Esophagus muscularis mucosa (tissue), 4 donors: ENCODE measurements around the gene ABHD8. TPM values are rescaled to one million over a fixed set of nuclear protein-coding genes. Genes with fewer than 3 reads are reported as not detected.

ENCODE experiments used
- DNase-seq: peaks from one replicate; pipeline ENCODE4 v3.0.0-alpha.2; 2017; ENCODE audit errors: extremely low spot score
- H3K27ac ChIP-seq, 4 donors: fragments of 200-600 bp; sonication (generic); replicated peaks in 1 of 4; 1 replicate in 3 of 4; 2 replicates in 1 of 4; pipeline ENCODE4 v1.5.1; 2016 to 2019; ENCODE audit warnings: mild to moderate bottlenecking in 1 of 4
- H3K27me3 ChIP-seq, 4 donors: fragments of 200-600 bp; sonication (generic); one replicate each; pipeline versions ENCODE4 v1.5.1 to v1.6.0; 2016 to 2019
- H3K36me3 ChIP-seq, 4 donors: fragments of 200-600 bp; sonication (generic); one replicate each; pipeline ENCODE4 v1.5.1; 2016 to 2019
- H3K4me1 ChIP-seq, 4 donors: fragments of 200-600 bp; sonication (generic); one replicate each; pipeline ENCODE4 v1.5.1; 2016 to 2019
- H3K4me3 ChIP-seq, 4 donors: fragments of 200-600 bp; sonication (generic); 1 replicate in 2 of 4; 2 replicates in 2 of 4; pipeline ENCODE4 v1.5.1; 2016 to 2019; ENCODE audit warnings: mild to moderate bottlenecking in 4 of 4, moderate library complexity in 1 of 4
- H3K9me3 ChIP-seq, 4 donors: fragments of 200-600 bp; sonication (generic); 1 replicate in 3 of 4; 2 replicates in 1 of 4; pipeline ENCODE4 v1.5.1; 2016 to 2019
- CTCF ChIP-seq, 3 experiments: fragments of 200-600 bp in 2 of 3; fragments of 450-650 bp in 1 of 3; sonication (generic) in 2 of 3; IDR thresholded peaks; one replicate each; pipeline ENCODE4 v1.5.1; 2017 to 2019; ENCODE audit warnings: antibody characterized with exemption in 3 of 3, mild to moderate bottlenecking in 2 of 3, moderate library complexity in 1 of 3
- EP300 ChIP-seq: sonication (generic); formaldehyde crosslinking; IDR thresholded peaks from one replicate; pipeline ENCODE4 v1.6.1; 2017; ENCODE audit warnings: antibody characterized with exemption
- POLR2A ChIP-seq: fragments of 450-650 bp; IDR thresholded peaks from one replicate; pipeline ENCODE4 v1.6.1; 2017; ENCODE audit warnings: antibody characterized with exemption, moderate library complexity, mild to moderate bottlenecking, low read depth
- POLR2AphosphoS5 ChIP-seq, 2 donors: sonication (generic); formaldehyde crosslinking; IDR thresholded peaks; one replicate each; pipeline ENCODE4 v1.6.1; 2017; ENCODE audit warnings: antibody characterized with exemption in 2 of 2
- WGBS: methylation state at CpG from one replicate; pipeline ENCODE4 v1.1.5; 2018; 5-methylcytosine and 5-hydroxymethylcytosine counted together
- intact Hi-C: fragments of 100-400 bp; cut with DNase I; formaldehyde crosslinking; loops from one replicate; pipeline ENCODE4 v1.15.1; 2023
- total RNA-seq, 4 donors: library from RNA; depleted of rRNA; stranded (reverse); fragments of >200 nt; gene quantifications; one replicate each; pipeline versions ENCODE4 v1.1.0 to v1.2.1, GENCODE V29; 2016

Gene ABHD8
- 10 to 100 TPM; 14.7 to 35.4 (median 28.1) TPM for total RNA-seq

- 3% methylated on average over 19 of the region's 52 CpGs for WGBS
- intact Hi-C loops: no loop called here
Measured at GRCh38 chr19:17303167-17303939, at the start of gene ABHD8. Gene ABHD8, minus strand, starts transcription at chr19:17303425. Its CDS starts 1,809 bp downstream, at chr19:17301616.

GRCh38 chr19:17352608-17353280 lies 49.5 kb upstream of the ABHD8 start:
- DNase-seq: no peak
- H3K9me3 ChIP-seq: no peaks in the 10 kb centered on the region
- H3K27me3 ChIP-seq: peaks cover 0 to 47% (median 0%) of the 10 kb centered on the region in 4 donors
- intact Hi-C loops: no loop called here
- TF ChIP-seq POLR2AphosphoS5 (IDR thresholded peaks at IDR 0.05) (no peak), EP300 (no peak), POLR2A (no peak), CTCF (IDR thresholded peaks at IDR 0.05) (no peak)
- peaks cover 20 to 35% (median 29%) of the 10 kb centered on the region in 4 donors for H3K4me1 ChIP-seq
- H3K27ac ChIP-seq: no peak overlapping the region
- H3K4me3 ChIP-seq: no peak overlapping the region
- WGBS: 49% methylated on average over 14 of the region's 14 CpGs
- no peaks in the 10 kb centered on the region for H3K36me3 ChIP-seq

More at GRCh38 chr19:17303167-17303939, at the start of gene ABHD8:
- H3K4me3 ChIP-seq: peak within 1 kb of the TSS; percentile 77 to 91 (median 82)
- peaks cover 0 to 15% (median 8%) of the 10 kb centered on the region in 4 donors for H3K36me3 ChIP-seq
- peaks cover 0 to under 1% (median 0%) of the 10 kb centered on the region in 4 donors for H3K9me3 ChIP-seq
- TF ChIP-seq POLR2AphosphoS5 (IDR thresholded peaks at IDR 0.05) (peak; percentile 74 to 80), CTCF (IDR thresholded peaks at IDR 0.05) (peak; percentile 41 to 84 (median 71)), POLR2A (peak; percentile 31), EP300 (no peak)
- peaks cover 46 to 82% (median 71%) of the 10 kb centered on the region in 4 donors for H3K4me1 ChIP-seq
- H3K27ac ChIP-seq: peak within 1 kb of the TSS; percentile 90 to 97 (median 91)
- peak; percentile 98 for DNase-seq
- peaks cover 0 to 9% (median 0%) of the 10 kb centered on the region in 4 donors for H3K27me3 ChIP-seq

GRCh38 chr19:17351815-17352435 lies 48.7 kb upstream of the ABHD8 start:
- intact Hi-C loops: no loop called here
- 91% methylated on average over 45 of the region's 45 CpGs for WGBS
- Histone ChIP-seq H3K36me3 (no peaks in the 10 kb centered on the region), H3K27me3 (peaks cover 0 to 47% (median 0%) of the 10 kb centered on the region in 4 donors), H3K4me3 (no peak overlapping the region), H3K4me1 (peaks cover 29 to 40% (median 35%) of the 10 kb centered on the region in 4 donors), H3K9me3 (no peaks in the 10 kb centered on the region), H3K27ac (no peak overlapping the region)
- no peak for DNase-seq
- TF ChIP-seq POLR2AphosphoS5 (IDR thresholded peaks at IDR 0.05): no peak
- no peak for TF ChIP-seq EP300
- no peak for TF ChIP-seq CTCF (IDR thresholded peaks at IDR 0.05)
- no peak for TF ChIP-seq POLR2A

- Histone ChIP-seq H3K27me3 (peaks cover 0 to 47% (median 0%) of the 10 kb centered on the region in 4 donors), H3K27ac (peak overlapping the region; percentile 31 to 69 (median 50)), H3K4me1 (peaks cover 36 to 49% (median 44%) of the 10 kb centered on the region in 4 donors), H3K36me3 (no peaks in the 10 kb centered on the region), H3K9me3 (no peaks in the 10 kb centered on the region), H3K4me3 (no peak overlapping the region)
- DNase-seq: no peak
- TF ChIP-seq POLR2A (no peak), EP300 (no peak), CTCF (IDR thresholded peaks at IDR 0.05) (no peak), POLR2AphosphoS5 (IDR thresholded peaks at IDR 0.05) (peak; percentile 49 to 50)
- 20% methylated on average over 1 of the region's 12 CpGs for WGBS
- intact Hi-C loops: loop anchor here (5.0 kb wide), 1 partner anchor 119 kb away; no protein-coding TSS in a partner anchor
Measured at GRCh38 chr19:17348700-17349099, 45.5 kb upstream of the ABHD8 start.
